Muscle of arm (tissue), 14 donors: ENCODE data around the gene AZIN2. TPM values are rescaled to one million over a fixed set of nuclear protein-coding genes. Genes with fewer than 3 reads are reported as not detected.
"Not testable (repeated sequence)": the region's sequence is repeated elsewhere in the genome, so short reads cannot be mapped to it uniquely, and the experiment has no call there.

Experiments
- DNase-seq: peaks from one replicate; pipeline ENCODE4 v3.0.0-alpha.2; 2013
- long read RNA-seq, 11 donors: transcript quantifications; one replicate each; lab custom pipeline, GENCODE V29; 2026
- polyA plus RNA-seq, 12 donors: library from polyadenylated mRNA; unstranded; fragments of 120-200 nt; gene quantifications; one replicate each; pipeline ENCODE4 v1.2.1, GENCODE V29; 2013; ENCODE audit not compliant: insufficient read length in 12 of 12

Gene AZIN2
- polyA plus RNA-seq = 1 to 10 TPM in 11 of 12 donors, not detected in 1; 3.3 to 9.9 (median 5.0) TPM
- long read RNA-seq, donor 1 = 0 reads
- long read RNA-seq, donor 2 = 0 reads
- long read RNA-seq, donor 3 = 0 reads
- long read RNA-seq, donor 4 = 0 reads
- long read RNA-seq, donor 5 = 0 reads
- long read RNA-seq, donor 6 = 0 reads
- long read RNA-seq, donor 7 = 0 reads
- long read RNA-seq, donor 8 = 0 reads
- long read RNA-seq, donor 9 = 0 reads
- long read RNA-seq, donor 10 = 0 reads
- long read RNA-seq, donor 11 = 0 reads

DNA sequence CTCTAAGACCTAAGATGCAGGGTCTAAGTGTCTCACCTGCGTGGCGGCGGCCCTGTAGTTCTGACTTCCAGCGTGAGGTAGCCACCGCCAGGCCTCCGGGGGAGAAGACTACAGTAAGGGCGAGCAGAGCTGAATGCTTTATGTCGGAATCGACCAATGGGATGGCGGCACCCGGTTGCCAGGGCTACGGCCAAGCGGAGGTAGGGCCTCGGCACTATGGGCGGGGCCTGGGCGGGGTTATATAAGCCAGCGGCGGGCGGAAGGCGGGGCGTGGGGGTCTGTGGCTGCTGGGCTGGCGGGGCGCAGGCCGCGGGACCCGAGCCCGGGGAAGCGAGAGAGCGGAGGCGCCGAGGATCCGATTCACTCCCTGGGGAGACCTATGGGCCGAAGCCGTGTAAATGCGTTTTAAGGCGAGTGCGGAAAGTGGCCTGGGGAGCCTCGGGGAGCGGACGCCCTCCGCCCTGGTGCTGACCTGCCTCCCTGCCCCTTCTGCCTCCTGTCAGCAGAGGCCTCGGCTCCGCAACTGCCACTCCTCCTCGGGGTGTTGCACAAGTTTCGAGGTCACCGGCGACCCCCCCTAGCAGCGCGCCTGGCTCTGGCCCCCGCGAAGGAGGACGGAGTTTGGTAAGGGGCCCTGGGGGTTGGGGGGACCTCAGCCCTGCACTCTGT is at the start of gene AZIN2:
Gene AZIN2 (plus strand): TSS at position 269 of the 669 bp plus-strand sequence. CDS start 1,097 bp downstream, outside the sequence.
- peak; percentile 94 for DNase-seq

DNA sequence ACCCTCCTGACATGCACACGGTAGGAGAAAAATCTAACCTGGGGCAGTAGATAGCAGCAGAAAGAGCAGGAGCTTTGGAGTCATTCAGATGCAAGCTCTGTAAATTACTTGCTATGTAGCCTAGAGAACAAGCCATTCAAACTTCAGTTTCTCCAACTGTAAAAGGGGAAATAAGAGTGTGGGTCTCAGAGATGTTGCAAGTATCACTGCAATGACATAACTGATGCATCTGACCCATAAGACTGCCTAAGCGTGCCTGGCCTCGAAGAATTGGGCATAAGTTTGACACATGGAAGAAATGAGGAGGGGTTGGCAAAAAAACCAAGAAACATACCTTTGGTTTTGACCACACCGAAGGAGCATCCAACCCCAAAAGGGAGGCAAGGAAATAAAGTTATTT is 49.4 kb upstream of the AZIN2 start:
- no peak for DNase-seq

DNA sequence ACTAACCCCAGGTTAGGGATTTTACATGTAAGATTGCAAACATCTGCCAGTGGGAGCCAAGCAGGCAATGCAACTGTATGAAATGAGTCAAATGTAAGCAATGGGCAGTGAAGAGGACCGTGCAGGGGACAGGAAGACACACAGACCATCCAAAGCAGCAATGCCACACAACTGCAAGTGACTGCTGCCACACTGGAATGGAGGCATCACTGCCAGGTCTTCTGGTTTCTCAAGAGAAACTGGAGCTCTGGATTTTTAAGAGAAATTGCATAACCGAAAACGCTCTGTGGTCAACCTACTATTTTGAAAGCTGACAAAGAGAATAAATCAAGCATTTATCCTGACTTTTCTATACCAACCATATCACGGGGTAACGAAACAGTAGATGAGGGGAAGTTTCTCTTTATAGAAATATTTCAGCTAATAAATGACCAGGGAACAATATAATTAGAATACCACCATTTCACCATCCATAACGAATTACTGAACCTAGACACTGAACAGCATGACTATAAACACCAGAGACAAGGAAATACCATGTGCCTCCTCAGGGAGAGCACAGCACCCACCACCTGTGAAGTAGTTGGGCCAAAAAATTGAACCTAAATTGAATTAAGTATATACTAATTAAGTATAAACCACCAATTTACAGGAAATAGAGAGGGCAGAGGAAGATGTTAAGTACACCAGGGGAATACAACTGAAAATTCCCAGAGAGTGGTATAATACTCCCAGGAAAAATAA is 48.7 kb upstream of the AZIN2 start:
- DNase-seq = no peak

DNA sequence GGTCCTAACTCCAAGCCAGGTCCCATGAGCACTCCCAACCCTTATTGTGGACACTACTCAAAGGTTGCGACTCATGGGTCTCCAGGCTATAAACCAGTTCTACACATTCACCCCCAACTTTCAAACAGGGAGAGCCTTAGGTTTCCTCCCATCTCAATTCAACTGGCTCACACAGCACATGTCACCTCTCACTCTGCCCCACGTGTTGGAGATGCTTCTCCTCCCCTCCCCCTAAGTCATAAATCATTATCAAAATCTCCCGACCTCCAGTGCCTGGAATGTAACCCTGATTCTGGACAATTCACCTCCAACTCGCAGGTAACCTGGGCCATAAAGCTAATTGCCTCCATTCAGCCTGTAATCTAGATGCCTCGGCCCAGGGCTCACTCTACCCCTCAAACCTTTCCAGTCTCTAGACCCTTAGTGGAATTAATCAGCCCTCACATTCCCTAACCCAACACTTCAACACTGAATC is 44.9 kb upstream of the AZIN2 start:
- no peak for DNase-seq

DNA sequence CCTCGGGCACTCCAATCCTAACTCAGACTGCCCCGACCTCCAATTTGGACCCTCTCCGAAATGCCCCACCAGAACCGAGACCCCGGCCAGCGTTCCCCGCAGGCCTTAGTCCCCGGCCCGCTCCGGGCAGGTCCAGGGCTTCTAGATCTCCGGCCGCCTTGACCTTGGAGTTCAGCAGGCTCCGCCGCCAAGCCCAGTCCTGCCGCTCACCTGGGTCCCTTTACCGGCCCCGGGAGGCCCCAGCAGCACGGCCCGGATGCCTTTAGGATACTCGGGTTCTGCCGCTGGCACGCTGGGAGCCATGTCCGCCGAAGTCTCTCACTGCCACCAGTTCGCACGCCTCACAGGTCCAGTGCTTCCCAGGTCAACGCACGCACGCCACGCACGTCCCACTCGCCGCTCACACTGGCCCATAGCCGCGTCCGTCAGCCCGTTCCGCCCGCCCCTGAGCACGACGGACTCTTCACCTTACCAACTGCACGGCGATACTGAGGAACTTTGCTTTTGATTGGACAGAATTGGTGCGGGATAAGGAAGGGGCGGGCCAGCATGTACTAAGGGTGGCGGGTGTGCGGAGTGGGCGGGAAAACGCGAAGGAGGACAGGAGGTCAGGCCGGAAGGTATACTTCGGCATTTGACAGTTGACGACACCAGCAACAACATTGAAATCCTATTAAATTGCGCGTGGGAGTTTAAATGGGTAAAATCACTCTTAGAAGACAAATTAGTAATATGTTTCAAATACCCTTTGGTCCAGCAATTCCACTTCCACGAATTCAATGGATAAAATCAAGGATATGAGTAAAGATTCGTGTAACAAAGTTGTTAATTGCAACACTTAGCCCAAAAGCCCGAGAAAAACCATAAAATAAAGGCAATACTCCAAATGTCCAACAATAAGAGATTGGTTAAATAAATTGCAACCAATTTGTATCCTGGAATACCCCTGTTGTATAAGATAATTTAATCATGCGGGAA is 44.1 kb upstream of the AZIN2 start, which contains the start of gene AK2:
Gene AK2 (minus strand): TSS at position 358 of the 978 bp plus-strand sequence. CDS start 55 bp downstream, at position 303.
- DNase-seq = peak; percentile 95

DNA sequence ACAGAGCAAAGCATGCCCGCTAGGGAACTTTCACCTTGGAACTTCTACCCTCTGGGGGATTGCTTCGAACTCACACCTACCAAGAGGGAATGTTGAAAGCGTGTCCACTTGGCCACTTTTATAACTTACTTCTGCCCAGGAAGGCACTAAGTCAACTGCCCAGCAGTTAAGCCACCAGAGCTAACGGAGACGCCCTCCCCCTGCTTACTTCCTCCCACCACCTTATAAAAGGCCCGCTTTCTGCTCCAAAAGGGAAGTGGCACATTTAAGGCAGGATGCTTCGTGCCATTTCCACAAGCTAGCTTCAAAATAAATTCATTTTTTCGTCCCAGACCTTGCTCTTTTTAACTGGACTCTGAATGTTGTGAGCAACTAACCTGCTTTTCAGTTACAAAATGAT is 41.1 kb upstream of the AZIN2 start:
- no peak for DNase-seq

DNA sequence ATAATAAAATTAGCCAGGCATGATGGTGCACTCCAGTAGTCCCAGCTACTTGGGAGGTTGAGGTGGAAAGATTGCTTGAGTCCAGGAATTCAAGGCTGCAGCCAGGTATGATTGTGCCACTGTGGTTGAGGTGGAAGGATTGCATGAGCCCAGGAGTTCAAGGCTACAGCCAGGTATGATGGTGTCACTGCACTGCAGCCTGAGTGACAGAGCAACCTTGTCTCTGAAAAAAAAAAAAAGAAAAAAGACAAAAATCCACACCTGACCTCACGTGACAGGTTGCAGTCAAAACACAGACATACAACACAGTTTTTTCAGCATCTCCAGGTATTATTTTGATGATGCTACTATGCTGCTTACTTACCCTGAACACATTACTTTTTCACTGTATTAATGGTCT is 39.9 kb upstream of the AZIN2 start:
- DNase-seq = no peak

DNA sequence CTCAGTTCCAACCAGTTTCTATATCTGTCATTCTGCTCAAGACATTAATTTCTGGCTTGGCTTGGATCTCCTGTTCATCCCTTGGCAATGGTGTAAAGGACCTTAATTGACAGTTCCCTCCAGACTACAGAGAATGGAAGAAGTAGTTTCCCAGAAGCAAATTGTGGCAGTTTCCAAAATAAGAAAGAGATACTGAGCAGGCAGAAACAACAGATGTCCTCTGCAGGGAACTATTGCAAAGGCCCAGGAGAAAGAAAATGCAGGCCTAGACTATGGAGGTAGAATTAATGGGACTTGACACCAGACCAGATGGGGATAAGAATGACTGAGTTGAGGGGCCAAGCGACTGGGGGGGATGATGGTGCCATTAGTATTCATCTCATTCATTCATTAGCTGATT is 38.1 kb upstream of the AZIN2 start:
- DNase-seq = no peak

DNA sequence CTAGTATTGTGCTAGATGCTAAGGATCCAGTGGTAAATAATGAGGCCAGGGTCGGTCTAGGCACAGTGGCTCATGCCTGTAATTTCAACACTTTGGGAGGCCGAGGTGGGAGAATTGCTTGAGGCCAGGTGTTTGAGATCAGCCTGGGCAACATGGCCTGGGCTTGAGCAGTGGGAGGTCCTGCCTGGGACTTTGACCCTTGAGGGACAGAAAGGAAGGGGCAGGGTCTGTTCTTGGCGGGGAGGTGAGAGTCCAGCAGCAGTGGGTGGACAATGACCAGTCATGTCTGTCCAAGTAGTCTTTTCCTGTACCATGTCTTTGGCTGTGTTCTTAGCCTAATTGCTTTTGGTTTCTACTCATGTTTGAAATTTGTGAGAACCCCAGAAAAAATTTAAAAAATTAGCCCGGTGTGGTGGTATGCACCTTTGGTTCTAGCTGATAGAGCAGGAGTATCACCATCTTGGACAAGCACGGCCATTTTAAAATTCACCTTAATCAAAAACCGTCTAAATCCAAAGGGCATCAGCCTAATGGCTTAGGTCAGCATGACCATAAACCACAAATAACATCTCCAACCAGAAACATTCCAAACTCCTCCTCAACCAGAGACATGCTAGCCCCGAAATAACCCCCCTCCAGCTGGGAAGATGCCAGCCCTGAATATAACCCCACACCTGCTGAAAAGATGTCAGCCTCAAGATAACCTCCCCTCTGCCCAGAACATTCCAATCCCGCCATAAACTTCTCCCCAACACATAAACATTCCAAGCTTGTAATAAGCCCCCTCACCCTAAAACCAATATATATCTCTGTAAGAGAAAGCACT is 37.5 kb upstream of the AZIN2 start:
- DNase-seq = no peak

DNA sequence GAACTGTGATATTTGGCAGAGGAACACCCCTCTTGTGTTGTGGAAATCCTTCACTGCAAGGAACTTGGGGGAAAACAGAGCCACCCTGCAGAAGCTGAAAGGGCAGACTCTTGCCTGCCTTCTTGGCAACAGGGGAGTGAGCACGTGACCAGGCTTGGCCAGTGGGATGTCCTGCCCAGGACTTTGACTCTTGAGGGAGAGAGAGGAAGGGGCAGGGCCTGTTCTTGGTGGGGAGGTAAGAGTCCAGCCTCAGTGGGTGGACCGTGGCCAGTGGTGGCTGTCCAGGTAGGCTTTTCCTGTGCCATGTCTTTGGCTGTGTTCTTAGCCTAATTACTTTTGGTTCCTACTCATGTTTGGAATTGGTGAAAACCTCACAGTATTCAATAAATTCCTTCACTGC is 35.7 kb upstream of the AZIN2 start:
- no peak for DNase-seq

DNA sequence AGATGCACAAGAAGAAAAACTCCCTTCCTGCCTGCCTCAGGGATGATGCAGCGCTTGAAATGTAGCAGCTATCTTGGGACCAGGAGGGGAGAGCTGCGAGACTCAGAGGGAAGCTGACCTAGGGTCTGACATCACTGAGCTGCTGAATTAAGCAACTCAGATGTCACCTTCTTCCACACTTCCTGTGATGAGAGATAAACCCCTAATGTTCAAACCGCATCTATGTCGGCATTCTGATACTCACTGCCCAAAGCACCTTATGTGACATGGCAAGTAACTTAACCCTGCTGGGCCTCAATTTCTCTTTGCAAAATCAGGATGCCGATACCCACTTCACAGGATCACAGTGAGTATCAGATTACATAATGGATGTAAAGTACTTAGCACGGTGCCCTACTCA is 35.1 kb upstream of the AZIN2 start:
- no peak for DNase-seq

DNA sequence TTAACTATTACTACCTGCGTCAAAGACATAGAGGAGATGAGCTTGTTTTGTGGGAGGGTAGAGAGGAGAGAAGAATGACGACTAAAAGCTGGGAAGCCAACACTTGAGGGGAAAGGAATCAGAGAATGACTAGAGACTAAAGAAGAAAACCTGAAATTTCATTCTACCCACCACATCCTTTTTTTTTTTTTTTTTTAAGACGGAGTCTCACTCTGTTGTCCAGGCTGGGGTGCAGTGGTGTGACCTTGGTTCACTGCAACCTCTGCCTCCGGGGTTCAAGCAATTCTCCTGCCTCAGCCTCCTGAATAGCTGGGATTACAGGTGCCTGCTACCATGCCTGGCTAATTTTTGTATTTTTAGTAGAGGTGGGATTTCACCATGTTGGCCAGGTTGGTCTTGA is 34.7 kb upstream of the AZIN2 start:
- DNase-seq = not testable (repeated sequence)

DNA sequence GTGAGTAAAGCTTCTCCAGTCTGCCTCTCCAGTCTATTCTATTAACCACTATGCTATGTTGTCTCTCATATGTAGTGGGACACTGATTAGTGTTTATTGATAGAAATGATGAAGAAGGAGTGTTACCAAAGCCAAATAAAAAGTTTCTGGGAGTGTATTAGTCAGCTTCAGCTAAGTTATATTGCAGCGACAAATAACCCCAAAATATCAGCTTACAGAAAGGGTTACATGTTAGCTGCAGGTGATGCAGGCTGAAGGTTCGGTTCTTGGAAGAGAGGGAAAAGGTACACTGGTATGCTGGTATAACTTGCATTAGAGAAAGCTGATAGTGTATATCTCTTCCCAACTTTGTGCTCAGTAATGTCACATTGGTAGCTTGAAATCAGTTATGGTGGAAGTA is 33.7 kb upstream of the AZIN2 start:
- DNase-seq = no peak

DNA sequence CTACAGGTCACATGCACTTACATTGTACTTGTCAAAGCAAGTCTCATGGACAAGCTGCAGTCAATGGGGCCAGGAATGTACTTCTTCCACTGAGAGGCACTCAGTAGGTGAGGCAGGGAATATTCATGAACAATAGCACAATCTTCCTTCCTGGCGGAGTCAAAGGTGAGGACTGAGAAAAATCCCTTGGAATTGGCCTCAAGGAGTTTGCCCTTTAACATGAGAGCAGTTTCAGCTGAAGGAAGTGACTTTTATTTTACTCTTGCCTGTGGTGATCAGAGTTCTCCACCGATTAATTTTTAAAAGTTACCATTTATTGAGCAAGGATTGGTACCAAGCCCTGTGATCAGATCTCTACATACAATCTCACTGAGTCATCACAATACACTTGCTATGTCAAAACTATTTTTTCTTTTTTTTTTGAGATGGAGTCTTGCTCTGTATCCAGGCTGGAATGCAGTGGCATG is 33.1 kb upstream of the AZIN2 start:
- no peak for DNase-seq

DNA sequence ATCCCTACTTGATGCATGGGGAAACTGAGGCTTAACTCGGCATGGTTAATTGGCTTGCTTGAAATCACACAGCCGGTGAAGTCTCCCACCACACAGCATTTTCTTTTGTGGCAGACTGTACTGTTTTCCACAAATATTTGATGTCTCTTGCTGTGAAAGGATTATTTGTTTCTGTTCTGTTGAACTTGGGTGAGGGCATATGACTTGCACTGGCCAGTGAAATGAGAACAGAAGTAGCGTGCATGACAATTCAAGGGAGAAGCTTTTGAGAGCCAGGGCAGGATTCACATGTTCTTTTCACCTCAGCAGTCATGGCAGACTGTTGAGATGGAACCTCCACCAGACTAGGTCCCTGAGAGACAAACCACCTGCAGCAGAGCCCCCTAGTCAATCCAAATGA is 32.5 kb upstream of the AZIN2 start:
- DNase-seq = no peak

DNA sequence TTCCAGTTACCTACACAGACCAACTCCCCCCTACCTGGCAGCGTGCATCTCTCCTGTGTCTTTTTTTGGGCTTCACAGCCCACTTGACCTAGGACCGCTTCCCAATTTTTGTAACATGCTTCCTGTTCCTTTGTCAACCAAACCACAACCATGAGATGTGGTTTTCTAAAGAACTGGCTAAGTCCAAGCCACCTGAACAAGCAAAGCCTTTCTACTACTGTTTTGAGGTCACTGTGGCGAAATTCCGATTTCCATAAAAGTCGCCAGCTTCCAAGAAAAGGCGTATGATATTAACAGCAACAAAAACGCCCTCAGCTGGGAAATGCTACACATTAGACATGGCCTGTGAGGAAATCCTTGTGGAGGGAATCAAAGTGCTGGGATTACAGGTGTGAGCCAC is 31.6 kb upstream of the AZIN2 start:
- DNase-seq = no peak

DNA sequence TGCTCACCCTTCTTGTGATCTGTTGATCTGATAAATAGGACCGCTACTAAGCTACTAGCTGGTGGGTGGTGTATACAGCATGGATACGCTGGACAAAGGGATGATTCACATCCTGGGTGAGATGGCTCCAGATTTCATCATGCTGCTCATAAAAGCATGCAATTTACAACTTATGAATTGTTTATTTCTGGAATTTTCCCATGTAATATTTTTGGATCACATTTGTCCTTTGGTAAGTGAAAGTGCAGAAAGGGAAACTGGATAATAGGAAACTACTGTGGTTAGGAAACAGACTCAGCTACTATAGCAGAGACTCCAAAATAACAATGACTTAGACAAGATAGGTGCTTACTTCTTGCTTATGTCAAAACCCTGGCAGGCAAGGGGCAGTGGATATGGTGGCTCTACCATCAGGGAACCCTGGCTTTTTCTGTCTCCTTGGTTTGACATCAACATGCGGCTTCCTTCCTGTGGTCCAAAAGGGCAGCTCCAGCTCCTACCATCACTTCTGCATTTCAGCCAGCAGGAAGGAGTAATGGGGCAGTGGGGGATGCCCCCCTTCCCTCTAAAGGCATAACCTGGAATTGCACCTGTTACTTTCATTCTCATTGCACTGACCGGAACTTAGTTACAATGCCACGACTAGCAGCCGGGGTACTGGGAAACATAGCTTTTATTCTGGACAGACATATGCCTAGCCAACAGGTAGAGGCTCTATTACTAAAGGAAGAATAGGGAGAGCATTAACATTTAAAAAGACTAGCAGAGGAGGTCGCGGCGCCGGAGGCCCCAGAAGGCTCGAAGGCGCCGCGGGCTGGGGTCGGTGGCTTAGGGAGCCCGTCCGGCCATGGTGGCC is 30.5 kb upstream of the AZIN2 start:
- DNase-seq = no peak

DNA sequence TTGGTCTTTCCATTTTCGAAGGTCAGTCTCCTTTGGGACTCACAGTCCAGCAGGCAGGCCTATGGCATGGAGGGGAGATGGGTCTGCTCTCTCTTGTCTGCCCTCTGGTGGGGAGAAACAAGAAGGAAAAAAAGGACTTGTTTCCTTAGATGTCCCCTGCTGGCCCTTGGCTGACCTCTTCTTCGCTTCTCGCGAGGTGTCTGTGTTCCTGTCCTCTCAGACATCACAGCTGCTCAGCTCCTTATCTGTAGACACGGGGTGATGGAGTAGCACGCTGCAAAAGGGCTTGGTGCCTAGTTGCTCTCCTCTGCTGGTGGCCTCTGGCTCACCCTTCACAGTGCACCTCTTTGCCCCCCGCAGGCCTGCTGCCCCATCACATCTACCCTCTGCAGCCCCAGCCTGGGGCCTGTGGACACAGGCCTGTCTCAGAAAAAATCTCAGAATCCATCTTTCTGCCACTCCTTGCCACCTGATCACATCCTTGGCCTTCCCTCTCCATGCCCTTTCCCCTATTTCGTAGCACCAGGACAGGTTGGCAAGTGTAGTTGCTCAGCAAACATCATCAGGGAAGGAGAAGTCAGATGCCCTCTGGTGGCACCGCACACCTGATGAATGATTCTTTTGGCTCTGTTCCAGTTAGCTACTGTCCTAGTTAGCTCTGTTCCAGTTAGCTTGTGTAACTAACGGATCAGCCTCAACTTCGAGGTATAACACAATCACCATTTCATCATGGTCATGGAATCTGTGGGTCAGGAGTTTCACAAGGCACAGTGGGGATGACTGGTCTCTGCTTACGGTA is 25.5 kb upstream of the AZIN2 start:
- peak; percentile 76 for DNase-seq

DNA sequence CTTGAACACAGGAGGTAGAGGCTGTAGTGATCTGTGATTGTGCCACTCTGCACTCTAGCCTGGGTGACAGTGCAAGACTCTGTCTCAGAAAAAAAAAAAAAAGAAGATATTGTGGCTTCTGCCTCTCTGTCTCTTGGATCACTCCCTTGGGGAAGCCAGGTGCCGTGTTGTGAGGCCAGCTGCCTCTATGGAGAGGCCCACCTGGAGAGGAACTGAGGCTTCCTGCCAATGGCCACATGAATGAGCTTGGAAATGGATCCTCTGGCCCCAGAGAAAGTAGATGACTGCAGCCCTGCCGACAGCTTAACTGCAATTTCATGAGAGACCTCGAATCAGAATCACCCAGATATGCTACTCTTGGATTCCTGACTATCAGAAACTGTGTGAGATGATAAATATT is 24.5 kb upstream of the AZIN2 start:
- DNase-seq = no peak
